HG03520 (cell line): ENCODE measurements around the gene RFX4.

Experiments used
- ATAC-seq: cut with Tn5 transposase; IDR thresholded peaks from one replicate; pipeline ENCODE4 v1.9.1; 2021; ENCODE audit warnings: mild to moderate bottlenecking, moderate library complexity; ENCODE audit not compliant: unreplicated experiment

The RFX4 gene

DNA sequence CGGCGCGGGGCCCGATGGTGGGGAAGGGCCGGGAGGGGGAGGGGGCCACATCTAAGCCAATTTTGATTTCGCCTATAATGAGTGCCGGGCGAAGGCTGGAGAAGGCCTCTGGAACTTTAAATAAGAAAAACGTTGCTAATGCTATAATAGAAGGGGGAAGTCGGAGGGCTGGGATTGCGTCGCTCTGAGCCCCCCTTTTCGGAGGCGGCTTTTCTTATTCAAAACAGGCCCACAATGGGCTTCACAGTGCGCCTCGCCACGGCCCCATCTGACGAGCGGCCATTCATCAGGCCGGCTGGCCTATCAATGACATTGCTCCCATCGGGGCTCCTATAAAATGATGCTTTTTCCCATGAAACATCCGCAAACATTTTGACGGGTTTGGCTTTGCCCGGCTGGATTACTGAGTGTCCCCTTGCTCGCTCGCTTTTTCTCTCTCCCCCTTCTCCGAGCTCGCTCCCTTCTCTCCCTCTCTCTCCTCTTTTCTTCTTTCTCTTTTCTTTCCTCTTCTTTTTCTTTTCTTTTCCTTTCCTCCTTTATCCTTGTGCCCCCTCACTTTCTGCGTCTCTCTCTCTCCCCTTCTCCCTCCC is at the start of gene RFX4:
Gene RFX4, plus strand, starts transcription at position 364 of the 590 bp plus-strand sequence. CDS start 317 bp downstream, outside the sequence.
- ATAC-seq = no peak

DNA sequence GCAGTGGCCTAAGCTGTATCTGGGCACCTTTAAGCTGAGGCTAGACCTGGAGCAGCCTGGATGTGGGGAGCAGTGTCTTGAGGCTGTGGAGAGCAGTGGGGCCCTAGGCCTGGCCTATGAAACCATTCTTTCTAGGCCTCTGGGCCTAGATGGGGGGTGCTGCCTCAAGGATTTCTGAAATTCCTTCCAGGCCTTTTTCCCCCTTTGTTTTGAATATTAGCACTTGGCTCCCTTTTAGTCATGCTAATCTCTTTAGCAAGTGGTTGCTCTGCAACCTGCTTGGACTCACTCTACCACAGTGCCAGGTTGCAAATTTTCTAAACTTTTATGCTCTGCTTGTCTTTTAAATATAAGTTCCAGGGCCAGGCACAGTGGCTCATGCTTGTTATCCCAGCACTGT is 41.6 kb upstream of the RFX4 start:
- ATAC-seq = no peak

DNA sequence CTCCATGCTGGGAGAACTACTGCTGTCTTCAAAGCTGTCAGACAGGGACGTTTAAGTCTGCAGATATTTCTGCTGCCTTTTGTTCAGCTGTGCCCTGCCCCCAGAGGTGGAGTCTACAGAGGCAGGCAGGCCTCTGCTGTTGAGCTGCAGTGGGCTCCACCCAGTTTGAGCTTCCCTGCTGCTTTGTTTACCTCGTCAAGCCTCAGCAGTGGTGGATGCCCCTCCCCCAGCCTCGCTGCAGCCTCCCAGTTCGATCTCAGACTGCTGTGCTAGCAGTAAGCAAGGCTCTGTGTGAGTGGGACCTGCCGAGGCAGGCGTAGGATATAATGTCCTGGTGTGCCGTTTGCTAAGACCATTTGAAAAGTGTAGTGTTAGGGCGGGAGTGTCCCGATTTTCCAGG is 31.4 kb upstream of the RFX4 start:
- no peak for ATAC-seq

DNA sequence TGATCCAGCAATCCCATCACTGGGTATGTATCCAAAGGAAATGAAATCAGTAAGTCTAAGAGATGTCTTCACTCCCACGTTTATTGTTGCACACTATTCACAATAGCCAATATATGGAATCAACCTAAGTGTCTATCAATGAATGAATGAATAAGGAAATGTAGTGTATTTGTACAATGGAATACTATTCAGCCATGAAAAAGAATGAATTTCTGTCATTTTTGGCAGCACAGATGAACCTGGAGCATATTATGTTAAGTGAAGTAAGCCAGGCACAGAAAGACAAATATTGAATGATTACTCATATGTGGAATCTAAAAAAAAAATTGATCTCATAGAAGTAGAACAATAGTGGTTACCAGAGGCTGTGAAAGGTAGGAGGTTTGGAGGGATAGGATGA is 30.6 kb upstream of the RFX4 start:
- no peak for ATAC-seq

DNA sequence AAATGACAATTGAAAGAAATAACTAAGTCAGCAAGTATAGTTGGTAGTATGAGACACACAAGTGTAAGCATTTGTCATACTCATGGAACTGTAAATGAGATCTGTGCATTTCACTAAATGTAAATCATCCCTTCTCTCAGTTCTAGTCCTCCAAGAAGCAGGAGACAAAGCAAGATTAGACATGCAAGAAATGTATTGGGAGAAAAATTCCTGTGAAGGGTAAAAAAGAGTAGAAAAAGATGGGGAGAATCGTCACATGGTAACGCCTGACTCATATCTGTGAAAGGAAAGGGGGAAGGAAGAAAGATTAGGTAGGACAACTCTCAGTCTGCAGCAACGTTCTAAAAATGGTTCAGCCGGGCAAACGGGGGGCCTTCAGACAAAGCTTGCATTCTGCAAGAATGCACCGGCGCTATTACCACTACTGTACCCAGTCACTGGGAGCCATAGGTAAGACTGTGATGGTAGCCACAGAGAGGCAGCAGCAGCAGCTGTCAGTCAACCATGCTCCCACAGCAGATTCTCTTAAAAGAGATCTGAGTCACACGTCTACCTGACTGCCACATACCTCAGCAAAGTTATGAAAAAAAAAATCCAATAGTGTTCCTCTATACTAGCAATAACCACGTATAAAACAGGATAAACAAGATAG is 18.0 kb upstream of the RFX4 start:
- no peak for ATAC-seq

DNA sequence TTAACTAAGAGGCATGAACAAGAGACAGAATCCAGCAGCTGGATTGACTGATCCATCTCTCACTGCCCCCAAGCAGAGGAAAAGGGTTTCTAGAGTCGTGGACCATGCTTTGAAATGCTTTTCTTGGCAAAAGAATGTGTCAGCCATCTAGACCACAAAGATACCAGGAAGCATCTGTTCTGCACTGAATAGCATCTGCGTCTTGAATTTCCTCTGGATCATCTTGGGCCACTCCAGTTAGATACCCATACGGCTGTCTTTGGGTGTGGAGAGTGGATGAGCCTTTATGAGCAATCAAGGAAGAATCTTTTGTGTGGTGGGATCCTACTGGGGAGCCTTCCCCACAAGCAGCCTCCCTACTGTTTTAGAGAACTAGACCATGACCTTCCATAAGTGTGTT is 16.0 kb upstream of the RFX4 start:
- ATAC-seq = no peak

DNA sequence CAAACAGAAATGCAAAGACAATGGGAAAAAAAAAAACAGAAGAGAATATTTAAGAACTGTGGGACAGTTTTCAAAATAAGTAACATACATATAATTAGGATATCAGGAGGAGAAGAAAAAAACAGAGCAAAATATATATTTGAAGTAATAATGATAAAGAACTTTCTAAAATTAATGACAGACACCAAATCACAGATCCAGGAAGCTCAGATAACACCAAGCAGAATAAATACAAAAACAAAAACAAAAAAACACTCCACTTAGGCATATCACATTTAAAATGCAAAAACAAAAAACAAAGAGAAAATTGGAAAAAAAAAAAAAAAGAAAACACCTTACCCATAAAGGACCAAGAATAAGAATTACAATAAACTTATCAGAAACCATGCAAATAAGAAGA is 9.6 kb upstream of the RFX4 start:
- no peak for ATAC-seq

DNA sequence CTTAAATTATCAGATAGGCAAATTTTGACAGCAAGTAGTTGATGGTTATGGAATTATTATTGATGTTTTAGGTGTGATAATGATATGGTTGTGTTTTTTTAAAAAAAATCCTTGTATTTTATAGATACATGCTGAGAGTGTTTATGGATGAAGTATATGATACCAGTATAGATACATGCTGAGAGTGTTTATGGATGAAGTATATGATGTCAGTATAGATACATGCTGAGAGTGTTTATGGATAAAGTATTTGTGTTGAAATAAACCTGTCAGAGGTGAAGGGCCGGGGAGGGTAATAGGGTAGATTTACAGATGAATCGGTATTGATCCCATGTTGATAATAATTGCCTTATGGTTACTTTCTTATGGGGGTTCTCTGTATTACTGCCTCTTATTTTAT is 6.0 kb upstream of the RFX4 start:
- no peak for ATAC-seq

DNA sequence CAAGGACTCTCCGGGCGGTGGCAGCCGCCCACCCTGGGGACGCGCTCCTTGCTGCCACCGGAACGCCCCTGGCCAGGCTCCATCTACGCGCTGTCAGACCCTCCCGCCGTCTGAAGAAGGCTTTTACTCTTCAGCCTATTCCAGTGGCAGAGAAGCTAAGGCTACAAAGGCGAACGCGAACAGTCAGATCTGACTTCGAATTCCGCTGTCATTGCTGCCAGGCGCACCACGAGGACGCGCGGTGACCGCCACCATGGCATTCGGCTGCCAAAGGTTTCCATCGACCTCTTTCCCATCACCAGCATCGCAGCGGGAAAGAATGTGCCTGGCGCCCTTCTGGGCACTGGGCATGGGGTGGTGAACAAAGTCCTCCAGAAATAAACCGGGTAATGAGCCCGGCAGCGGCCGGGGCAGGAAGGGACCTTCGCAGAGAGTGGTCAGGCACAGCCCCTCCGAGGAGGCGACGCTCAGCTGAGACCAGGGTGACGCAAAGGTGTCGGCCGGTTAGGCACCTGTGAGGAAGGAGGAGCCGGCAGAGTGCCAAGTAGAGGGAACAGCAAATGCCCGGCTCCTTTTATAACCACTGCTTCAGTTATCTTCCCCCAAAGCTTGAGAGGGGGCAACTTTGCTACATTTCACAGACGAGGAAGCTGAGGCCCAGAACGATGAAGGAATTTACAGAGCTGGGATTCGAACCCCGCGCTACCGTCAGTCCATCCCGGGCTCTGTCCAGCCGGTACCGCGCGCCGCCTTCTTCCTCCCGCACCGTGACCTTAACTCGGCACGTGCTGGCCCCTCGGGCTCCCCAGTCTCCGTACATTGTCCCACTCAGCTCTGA is 1.9 kb upstream of the RFX4 start:
- ATAC-seq = no peak

DNA sequence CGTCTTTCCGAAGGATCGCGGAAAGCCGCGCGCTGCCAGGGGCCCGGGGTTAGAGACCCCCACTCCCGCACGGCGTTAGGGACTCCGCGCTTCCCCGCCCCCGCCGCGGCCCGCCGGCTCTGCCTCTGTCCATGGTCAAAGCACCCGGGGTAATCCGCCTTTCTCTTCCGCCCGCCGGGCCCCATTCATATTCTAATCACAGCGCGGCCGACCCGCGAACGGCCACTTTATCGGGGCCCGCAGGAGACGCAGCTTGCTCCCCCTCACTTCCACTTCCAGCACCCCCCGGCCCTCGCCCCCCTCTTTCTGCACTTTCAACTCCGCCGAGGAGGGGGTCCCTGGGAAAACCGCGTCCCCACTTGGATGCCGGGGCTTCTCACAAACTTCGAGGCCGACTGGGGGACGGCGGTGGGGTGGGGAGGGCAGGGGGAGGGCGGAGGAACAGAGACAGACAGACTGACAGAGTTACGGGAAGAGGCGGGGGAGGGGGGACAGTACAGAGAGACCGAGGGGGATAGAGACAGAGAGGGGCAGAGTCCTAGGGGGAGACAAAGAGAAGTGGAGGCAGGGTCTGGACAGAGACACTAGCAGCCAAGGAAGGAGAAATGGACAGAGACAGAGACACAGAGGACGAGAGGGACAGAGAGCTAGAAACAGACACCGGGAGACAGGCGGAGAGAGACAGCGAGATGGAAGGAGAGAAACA is 1.1 kb upstream of the RFX4 start:
- ATAC-seq = no peak

DNA sequence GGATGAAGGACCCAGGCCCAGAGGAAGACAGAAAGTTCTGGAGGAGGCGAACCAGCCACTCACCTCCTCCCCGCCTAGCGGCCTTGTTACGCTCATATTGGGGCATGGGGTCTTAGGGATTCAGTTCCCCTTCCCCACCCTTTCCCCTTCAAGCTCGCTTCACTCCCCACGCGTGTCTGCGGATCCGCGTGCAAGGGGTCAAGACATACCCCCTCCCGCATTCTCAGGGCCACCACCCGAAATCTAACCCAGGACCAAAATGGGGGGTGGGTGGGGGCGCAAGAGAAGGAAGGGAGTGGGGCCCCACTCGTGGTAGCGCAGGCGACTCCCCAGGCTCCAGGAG is 584 bp upstream of the RFX4 start:
- no peak for ATAC-seq

DNA sequence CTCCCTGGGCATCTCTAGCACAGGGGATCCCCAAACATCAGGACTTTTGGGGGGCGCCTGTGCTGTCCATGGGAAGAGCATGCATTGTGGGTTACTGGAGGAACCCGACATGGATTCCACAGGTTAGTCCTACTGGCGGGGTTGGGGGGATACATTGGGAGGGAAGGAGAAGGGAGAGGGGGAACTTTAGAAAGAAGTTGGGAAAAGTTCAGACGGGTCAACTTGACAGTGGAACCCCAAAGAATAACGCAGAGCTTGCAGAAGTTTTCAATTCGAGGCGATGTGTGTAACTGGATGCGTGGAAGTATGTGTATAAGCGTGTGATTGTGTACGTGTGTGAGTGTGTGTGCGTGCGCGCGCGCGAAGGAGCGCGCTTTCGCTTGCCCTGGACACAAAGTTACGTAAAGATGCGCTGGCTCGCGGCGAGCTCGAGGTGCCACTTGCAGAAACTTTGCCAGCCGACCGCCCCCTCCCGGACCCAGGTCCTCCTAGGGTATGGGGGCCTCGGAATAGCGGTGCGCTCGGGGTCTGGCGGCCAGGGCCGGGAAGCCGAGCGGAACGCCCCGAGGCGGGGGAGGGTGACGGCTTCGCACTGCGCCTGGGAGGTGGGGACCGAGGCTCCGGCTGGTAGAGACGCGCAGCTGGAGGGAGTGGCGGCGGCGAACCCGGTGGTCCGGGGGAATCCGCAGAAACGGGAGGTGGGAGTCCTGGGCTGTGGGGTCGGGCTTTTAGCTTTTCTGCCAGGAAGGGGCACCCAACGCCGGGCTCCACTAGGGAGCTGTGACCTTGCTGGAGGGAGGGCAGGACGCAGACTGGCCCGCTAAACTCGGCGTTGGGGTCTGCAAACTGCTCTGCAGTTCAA is 669 bp downstream of the RFX4 start:
- ATAC-seq = no peak

DNA sequence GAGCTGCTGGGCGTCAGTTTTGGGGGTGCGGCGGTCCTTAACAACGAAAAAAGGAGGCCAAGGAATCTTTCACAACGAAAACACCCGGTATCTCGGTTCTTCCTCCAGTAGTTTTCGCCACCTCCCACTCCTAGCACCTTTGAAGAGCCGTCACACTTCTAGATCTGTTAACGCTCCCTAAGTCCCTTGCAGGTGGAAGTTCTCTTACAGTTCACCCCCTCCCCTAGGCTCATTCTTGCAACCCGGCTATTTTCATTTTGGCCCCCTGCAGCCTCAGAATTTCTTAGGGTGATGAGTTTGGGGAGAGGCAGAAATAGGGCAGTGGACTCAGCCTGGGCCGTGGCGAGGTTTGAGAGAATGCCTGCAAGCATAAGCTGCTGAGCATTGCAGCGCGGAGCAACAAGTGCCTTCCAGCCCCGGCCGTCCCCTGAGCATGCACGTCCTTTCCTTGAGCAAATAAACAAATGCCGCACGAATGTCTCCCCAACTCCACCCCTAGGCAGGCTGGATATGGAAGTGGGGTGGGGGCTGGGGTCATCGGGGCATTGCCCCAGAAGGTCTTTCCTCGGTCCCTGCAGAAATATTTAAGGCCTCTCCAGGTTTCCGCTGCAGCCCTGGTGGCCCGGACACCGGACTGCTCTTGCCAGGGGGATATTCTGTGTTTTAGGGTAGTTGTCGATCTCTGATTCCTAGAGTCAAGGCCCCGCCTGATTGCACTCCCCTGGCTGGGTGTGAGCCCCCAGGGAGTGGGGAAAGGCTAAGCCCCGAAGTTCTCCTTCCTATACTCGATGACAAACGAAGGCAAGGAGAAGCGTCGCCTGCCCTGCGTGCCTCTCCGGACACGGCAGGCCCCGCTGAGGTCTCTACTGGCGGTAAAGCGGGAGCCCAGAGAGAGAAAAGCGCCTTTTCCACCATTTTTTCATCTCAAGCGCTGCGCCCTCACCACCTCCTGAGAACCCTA is 1.6 kb downstream of the RFX4 start:
- no peak for ATAC-seq

DNA sequence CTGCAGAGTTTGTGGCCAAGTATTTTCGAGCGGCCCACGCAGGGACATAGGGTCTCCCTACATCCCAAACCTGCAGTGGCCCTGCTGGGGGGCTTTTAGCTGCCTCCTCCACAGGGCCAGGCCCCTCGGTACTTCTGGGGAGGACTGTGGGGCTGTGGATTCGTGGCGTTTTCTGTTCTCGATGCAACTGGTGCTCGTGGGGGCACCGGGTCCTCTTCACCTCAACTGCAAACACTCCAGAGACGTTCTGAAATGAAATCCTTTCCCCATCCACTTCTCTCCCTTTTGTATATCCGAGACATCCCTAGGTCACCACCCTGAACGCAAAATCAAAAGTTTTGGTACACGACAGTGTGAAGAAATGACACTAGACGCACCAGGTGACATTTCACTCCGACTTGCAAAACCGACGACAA is 2.3 kb downstream of the RFX4 start:
- ATAC-seq = no peak

DNA sequence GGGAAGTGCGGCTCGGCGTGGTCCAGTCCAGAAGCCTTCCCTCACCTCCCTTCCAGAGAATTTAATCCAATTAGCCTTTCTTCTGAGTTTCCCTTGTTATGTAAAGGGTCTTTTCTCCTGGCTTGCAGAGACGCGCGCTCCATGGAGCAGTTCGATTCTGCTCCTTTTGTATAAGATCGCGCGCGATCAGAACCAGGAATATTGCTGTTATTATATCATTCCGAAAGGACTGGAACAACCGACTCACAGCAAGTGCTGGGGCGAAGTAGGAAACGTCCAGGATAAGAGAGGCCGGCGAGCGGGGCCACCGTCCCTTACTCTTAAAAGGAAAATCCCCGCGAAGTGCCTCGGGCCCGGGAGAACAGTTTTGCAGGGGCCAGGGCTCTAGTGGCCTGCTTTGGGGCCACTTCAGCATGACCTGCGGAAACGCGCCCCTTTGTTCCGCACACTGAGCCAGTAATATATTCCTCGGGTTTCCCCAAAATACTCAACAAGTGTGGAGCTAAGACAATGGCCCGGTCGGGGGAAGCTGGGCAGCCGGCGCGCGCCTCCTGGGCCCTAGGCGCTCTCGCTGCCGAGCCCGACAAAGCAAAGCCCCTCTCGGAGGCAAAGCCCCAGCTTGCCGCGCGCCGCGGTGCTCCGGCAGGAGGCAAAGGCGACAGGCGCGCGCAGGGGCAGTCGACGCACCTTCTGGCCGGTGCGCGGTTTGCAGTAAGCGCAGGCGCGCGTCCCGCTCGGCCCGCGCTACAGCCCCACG is 2.9 kb downstream of the RFX4 start:
- ATAC-seq = no peak

DNA sequence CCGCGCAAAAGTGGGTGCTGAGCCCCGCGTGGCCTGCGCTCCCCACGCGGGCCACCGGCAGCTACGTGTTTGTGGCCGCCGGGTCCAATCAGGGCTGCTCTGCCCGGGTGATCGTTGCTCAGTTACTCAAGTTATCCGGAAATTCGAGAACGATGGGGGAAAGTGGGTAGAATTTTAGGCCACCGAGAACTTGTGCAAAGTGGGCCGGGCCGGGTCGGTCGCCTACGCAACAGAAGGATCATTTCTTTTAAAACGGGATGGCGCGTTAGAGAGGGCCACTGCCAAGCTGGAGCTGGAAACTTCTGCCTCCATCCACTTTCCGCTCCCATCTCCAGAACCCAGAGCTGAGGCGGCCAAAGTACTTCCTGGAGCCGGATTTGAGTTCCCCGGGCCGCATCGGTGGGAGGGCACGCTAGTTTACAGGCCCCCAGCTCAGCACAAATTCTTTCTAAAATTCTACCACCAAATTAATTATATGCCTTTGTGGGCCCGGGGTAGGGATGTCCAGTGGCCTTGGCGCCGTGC is 3.5 kb downstream of the RFX4 start:
- ATAC-seq = no peak

DNA sequence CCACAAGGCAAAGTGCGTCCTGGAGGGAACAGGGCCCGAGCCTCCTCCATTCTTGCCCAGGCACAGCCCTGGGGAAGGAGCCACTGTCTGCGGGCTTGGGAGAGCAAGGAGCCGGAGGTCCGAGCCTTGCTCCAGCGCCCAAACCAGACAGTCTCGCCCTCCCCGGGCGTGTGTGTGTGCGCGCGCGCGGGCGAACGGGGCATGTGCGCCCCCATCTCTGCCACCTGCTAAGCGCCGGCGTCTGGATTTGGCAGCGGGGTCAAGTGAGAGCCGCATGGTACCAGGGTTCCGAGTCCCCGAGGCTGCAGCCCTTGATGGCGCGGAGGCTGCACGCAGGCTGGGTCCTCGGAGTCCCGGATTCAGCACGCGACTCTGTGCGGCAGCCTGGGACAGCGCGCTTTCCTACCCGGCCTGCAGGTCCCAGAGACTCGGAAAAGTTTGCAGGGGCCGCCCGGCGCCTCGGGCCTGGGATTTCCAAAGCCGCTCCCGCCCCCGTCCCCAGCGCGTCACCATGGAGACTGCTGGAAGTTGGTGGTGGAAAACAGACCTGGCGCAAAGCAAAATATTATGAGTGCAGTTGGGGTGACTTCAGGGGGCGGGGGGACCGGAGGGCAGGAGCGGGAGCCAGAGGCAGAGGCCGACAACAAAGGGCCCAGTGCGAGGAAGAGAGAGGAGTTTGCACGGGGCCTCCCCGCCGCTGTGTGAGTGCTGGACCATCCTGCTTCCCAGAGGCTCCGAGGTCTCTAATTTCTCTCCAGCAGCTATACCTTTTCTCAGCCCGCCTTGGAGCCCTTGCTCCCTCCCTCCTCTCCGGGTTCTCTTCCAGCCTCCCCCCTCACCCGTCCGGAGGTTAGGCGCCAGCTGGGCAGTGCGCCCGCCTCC is 4.2 kb downstream of the RFX4 start:
- no peak for ATAC-seq

DNA sequence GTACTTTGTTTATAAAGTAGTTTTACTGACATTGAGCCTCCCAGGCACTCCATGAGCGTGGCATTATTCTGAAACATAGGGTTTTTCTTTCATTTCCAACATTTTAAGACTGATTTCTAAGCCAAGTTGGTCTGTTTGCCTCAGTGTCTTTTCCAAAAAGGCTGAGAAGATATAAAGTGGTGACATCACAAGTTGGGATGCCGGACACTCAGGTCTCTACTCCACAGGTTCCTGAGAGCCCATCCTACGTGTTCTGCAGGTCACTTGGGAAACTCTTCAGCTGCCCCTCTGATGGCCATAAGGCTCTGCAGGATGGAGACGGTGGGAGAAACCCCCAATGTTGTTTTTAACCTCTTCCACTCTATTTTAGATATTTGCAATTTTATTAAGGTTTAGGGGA is 6.0 kb downstream of the RFX4 start:
- ATAC-seq = no peak
